Activated naive CD8-positive, alpha-beta T cell treated with anti-CD3 and anti-CD28 coated beads, Interleukin-2, amount 50 U/mL, for 24 hours (primary cell): ENCODE results near the gene LRMDA.

ENCODE experiments used
- ATAC-seq: fragments of 150-1000 bp; cut with Tn5 transposase; one replicate; pipeline ENCODE4 v1.10.0; 2021
- DNase-seq: peaks from one replicate; pipeline ENCODE4 v3.0.0; 2021
- H3K27ac Mint-ChIP-seq: one replicate; pipeline ENCODE4 v1.8.0; 2021; ENCODE audit warnings: mild to moderate bottlenecking, mixed read lengths
- H3K27me3 Mint-ChIP-seq: one replicate; pipeline ENCODE4 v1.8.0; 2021; ENCODE audit warnings: mixed read lengths
- H3K36me3 Mint-ChIP-seq: one replicate; pipeline ENCODE4 v1.8.0; 2021; ENCODE audit warnings: low read depth, mixed read lengths
- H3K4me1 Mint-ChIP-seq: one replicate; pipeline ENCODE4 v1.8.0; 2021; ENCODE audit warnings: mixed read lengths
- H3K4me3 Mint-ChIP-seq: one replicate; pipeline ENCODE4 v1.8.0; 2021; ENCODE audit warnings: mild to moderate bottlenecking, moderate library complexity, mixed read lengths
- H3K9me3 Mint-ChIP-seq: one replicate; pipeline ENCODE4 v1.8.0; 2021; ENCODE audit warnings: mixed read lengths

LRMDA gene

GRCh38 chr10:76257816-76258215, 826.4 kb downstream of the LRMDA start:
- H3K36me3 Mint-ChIP-seq, result no peaks in the 10 kb centered on the region
- H3K4me3 Mint-ChIP-seq, result no peak overlapping the region
- H3K27ac Mint-ChIP-seq, result no peak overlapping the region
- no peak for ATAC-seq
- H3K9me3 Mint-ChIP-seq, result peaks cover 22% of the 10 kb centered on the region
- no peaks in the 10 kb centered on the region for H3K27me3 Mint-ChIP-seq
- DNase-seq, result no peak
- H3K4me1 Mint-ChIP-seq, result no peaks in the 10 kb centered on the region

GRCh38 chr10:76265441-76266113, 834.2 kb downstream of the LRMDA start:
- Mint-ChIP-seq H3K27me3 (no peaks in the 10 kb centered on the region), H3K4me3 (no peak overlapping the region)

GRCh38 chr10:76268530-76268929, 837.1 kb downstream of the LRMDA start:
- H3K9me3 Mint-ChIP-seq, result peaks cover 19% of the 10 kb centered on the region
- no peaks in the 10 kb centered on the region for H3K27me3 Mint-ChIP-seq

More at GRCh38 chr10:76265441-76266113, 834.2 kb downstream of the LRMDA start:
- no peak for DNase-seq
- no peak for ATAC-seq
- peaks cover 20% of the 10 kb centered on the region for H3K9me3 Mint-ChIP-seq
- H3K27ac Mint-ChIP-seq, result no peak overlapping the region
- H3K36me3 Mint-ChIP-seq, result no peaks in the 10 kb centered on the region
- no peaks in the 10 kb centered on the region for H3K4me1 Mint-ChIP-seq

GRCh38 chr10:76268954-76269353, 837.5 kb downstream of the LRMDA start:
- H3K9me3 Mint-ChIP-seq, result peaks cover 23% of the 10 kb centered on the region
- no peak for DNase-seq
- ATAC-seq, result no peak
- H3K27me3 Mint-ChIP-seq, result no peaks in the 10 kb centered on the region
- H3K4me3 Mint-ChIP-seq, result no peak overlapping the region
- no peaks in the 10 kb centered on the region for H3K36me3 Mint-ChIP-seq
- H3K27ac Mint-ChIP-seq, result no peak overlapping the region
- H3K4me1 Mint-ChIP-seq, result no peaks in the 10 kb centered on the region

More at GRCh38 chr10:76268530-76268929, 837.1 kb downstream of the LRMDA start:
- Mint-ChIP-seq H3K4me3 (no peak overlapping the region), H3K36me3 (no peaks in the 10 kb centered on the region), H3K4me1 (no peaks in the 10 kb centered on the region), H3K27ac (no peak overlapping the region)
- ATAC-seq, result no peak
- DNase-seq, result no peak

GRCh38 chr10:76270464-76270863, 839.0 kb downstream of the LRMDA start:
- no peaks in the 10 kb centered on the region for H3K4me1 Mint-ChIP-seq
- H3K27me3 Mint-ChIP-seq, result no peaks in the 10 kb centered on the region
- DNase-seq (no peak), ATAC-seq (no peak)
- no peak overlapping the region for H3K4me3 Mint-ChIP-seq
- H3K27ac Mint-ChIP-seq, result no peak overlapping the region
- peaks cover 39% of the 10 kb centered on the region for H3K9me3 Mint-ChIP-seq
- no peaks in the 10 kb centered on the region for H3K36me3 Mint-ChIP-seq

- H3K4me3 Mint-ChIP-seq, result no peak overlapping the region
- H3K9me3 Mint-ChIP-seq, result peaks cover 49% of the 10 kb centered on the region
- H3K27me3 Mint-ChIP-seq, result no peaks in the 10 kb centered on the region
- no peak overlapping the region for H3K27ac Mint-ChIP-seq
- H3K4me1 Mint-ChIP-seq, result no peaks in the 10 kb centered on the region
- H3K36me3 Mint-ChIP-seq, result no peaks in the 10 kb centered on the region
- ATAC-seq, result no peak
- DNase-seq, result no peak
Observed at GRCh38 chr10:76274933-76275332, 843.5 kb downstream of the LRMDA start.

GRCh38 chr10:76278811-76279460, 847.5 kb downstream of the LRMDA start:
- peaks cover 36% of the 10 kb centered on the region for H3K9me3 Mint-ChIP-seq
- H3K4me3 Mint-ChIP-seq, result no peak overlapping the region
- no peak overlapping the region for H3K27ac Mint-ChIP-seq
- ATAC-seq (no peak), DNase-seq (no peak)
- H3K4me1 Mint-ChIP-seq, result no peaks in the 10 kb centered on the region
- H3K27me3 Mint-ChIP-seq, result peaks cover 3% of the 10 kb centered on the region
- no peaks in the 10 kb centered on the region for H3K36me3 Mint-ChIP-seq

- H3K36me3 Mint-ChIP-seq, result no peaks in the 10 kb centered on the region
- H3K27ac Mint-ChIP-seq, result no peak overlapping the region
- ATAC-seq, result no peak
- H3K27me3 Mint-ChIP-seq, result peaks cover 3% of the 10 kb centered on the region
- H3K4me1 Mint-ChIP-seq, result no peaks in the 10 kb centered on the region
- no peak overlapping the region for H3K4me3 Mint-ChIP-seq
- H3K9me3 Mint-ChIP-seq, result peaks cover 22% of the 10 kb centered on the region
- DNase-seq, result no peak
Observed at GRCh38 chr10:76281659-76282058, 850.2 kb downstream of the LRMDA start.

- Mint-ChIP-seq H3K36me3 (no peaks in the 10 kb centered on the region), H3K9me3 (peaks cover 21% of the 10 kb centered on the region), H3K4me1 (no peaks in the 10 kb centered on the region), H3K27ac (no peak overlapping the region), H3K27me3 (peaks cover 3% of the 10 kb centered on the region), H3K4me3 (no peak overlapping the region)
- DNase-seq, result no peak
- ATAC-seq, result no peak
Observed at GRCh38 chr10:76282061-76283025, 850.9 kb downstream of the LRMDA start.

- Mint-ChIP-seq H3K27ac (no peak overlapping the region), H3K36me3 (no peaks in the 10 kb centered on the region), H3K27me3 (peaks cover 3% of the 10 kb centered on the region), H3K9me3 (peaks cover 14% of the 10 kb centered on the region), H3K4me3 (no peak overlapping the region), H3K4me1 (no peaks in the 10 kb centered on the region)
- DNase-seq (no peak), ATAC-seq (no peak)
Observed at GRCh38 chr10:76284351-76284750, 852.9 kb downstream of the LRMDA start.

- Mint-ChIP-seq H3K4me1 (no peaks in the 10 kb centered on the region), H3K9me3 (peaks cover 14% of the 10 kb centered on the region), H3K27me3 (peaks cover 3% of the 10 kb centered on the region), H3K36me3 (no peaks in the 10 kb centered on the region), H3K27ac (no peak overlapping the region), H3K4me3 (no peak overlapping the region)
- no peak for ATAC-seq
- DNase-seq, result no peak
Observed at GRCh38 chr10:76285012-76285411, 853.6 kb downstream of the LRMDA start.

- Mint-ChIP-seq H3K27ac (no peak overlapping the region), H3K27me3 (peaks cover 3% of the 10 kb centered on the region), H3K9me3 (peaks cover 14% of the 10 kb centered on the region), H3K4me1 (no peaks in the 10 kb centered on the region), H3K4me3 (no peak overlapping the region), H3K36me3 (no peaks in the 10 kb centered on the region)
- no peak for ATAC-seq
- DNase-seq, result no peak
Observed at GRCh38 chr10:76285515-76285914, 854.1 kb downstream of the LRMDA start.

GRCh38 chr10:76286536-76286935, 855.1 kb downstream of the LRMDA start:
- ATAC-seq, result no peak
- Mint-ChIP-seq H3K9me3 (peaks cover 14% of the 10 kb centered on the region), H3K27ac (no peak overlapping the region), H3K27me3 (peaks cover 3% of the 10 kb centered on the region), H3K4me1 (no peaks in the 10 kb centered on the region), H3K4me3 (no peak overlapping the region), H3K36me3 (no peaks in the 10 kb centered on the region)
- no peak for DNase-seq

- Mint-ChIP-seq H3K4me1 (no peaks in the 10 kb centered on the region), H3K4me3 (no peak overlapping the region), H3K27me3 (peaks cover 3% of the 10 kb centered on the region), H3K36me3 (no peaks in the 10 kb centered on the region), H3K9me3 (peaks cover 14% of the 10 kb centered on the region), H3K27ac (no peak overlapping the region)
- no peak for ATAC-seq
- DNase-seq, result no peak
Observed at GRCh38 chr10:76287856-76288255, 856.4 kb downstream of the LRMDA start.
